ENCODE measurements around the gene MAP3K3.
A peak's percentile ranks its signal among the peaks of the same experiment; 100 is the strongest.

MAP3K3 gene

GRCh38 chr17:63622574-63623390 lies 565 bp downstream of the MAP3K3 start:
- DNase-seq (ENCODE audit: low read depth, low spot score): peak; percentile 44

- DNase-seq (ENCODE audit: low read depth, low spot score): no peak
These were observed 1.7 kb downstream of the MAP3K3 start for GRCh38 chr17:63623786-63624530.

GRCh38 chr17:63624531-63624880 lies 2.3 kb downstream of the MAP3K3 start:
- DNase-seq (ENCODE audit: low read depth, low spot score): no peak

GRCh38 chr17:63626551-63627180 lies 4.4 kb downstream of the MAP3K3 start:
- no peak for DNase-seq (ENCODE audit: low read depth, low spot score)

- DNase-seq (ENCODE audit: low read depth, low spot score): no peak
These were observed 7.4 kb downstream of the MAP3K3 start for GRCh38 chr17:63629627-63630026.

GRCh38 chr17:63631062-63631461 lies 8.8 kb downstream of the MAP3K3 start:
- no peak for DNase-seq (ENCODE audit: low read depth, low spot score)

- no peak for DNase-seq (ENCODE audit: low read depth, low spot score)
These were observed 9.4 kb downstream of the MAP3K3 start for GRCh38 chr17:63631626-63632025.

- DNase-seq (ENCODE audit: low read depth, low spot score): no peak
These were observed 11.5 kb downstream of the MAP3K3 start for GRCh38 chr17:63633742-63634141.

GRCh38 chr17:63634163-63634562 lies 11.9 kb downstream of the MAP3K3 start:
- DNase-seq (ENCODE audit: low read depth, low spot score): no peak

- DNase-seq (ENCODE audit: low read depth, low spot score): no peak
These were observed 12.6 kb downstream of the MAP3K3 start for GRCh38 chr17:63634816-63635215.

- DNase-seq (ENCODE audit: low read depth, low spot score): no peak
These were observed 13.1 kb downstream of the MAP3K3 start for GRCh38 chr17:63635290-63635689.

GRCh38 chr17:63635787-63636186 lies 13.6 kb downstream of the MAP3K3 start:
- no peak for DNase-seq (ENCODE audit: low read depth, low spot score)

GRCh38 chr17:63639125-63639524 lies 16.9 kb downstream of the MAP3K3 start:
- DNase-seq (ENCODE audit: low read depth, low spot score): no peak

GRCh38 chr17:63640038-63640437 lies 17.8 kb downstream of the MAP3K3 start:
- DNase-seq (ENCODE audit: low read depth, low spot score): no peak

- DNase-seq (ENCODE audit: low read depth, low spot score): no peak
These were observed 19.7 kb downstream of the MAP3K3 start for GRCh38 chr17:63641692-63642448.

- DNase-seq (ENCODE audit: low read depth, low spot score): no peak
These were observed 22.6 kb downstream of the MAP3K3 start for GRCh38 chr17:63644846-63645245.

GRCh38 chr17:63645775-63646487 lies 23.7 kb downstream of the MAP3K3 start:
- no peak for DNase-seq (ENCODE audit: low read depth, low spot score)

GRCh38 chr17:63646488-63646806 lies 24.2 kb downstream of the MAP3K3 start:
- no peak for DNase-seq (ENCODE audit: low read depth, low spot score)

- no peak for DNase-seq (ENCODE audit: low read depth, low spot score)
These were observed 25.0 kb downstream of the MAP3K3 start for GRCh38 chr17:63647065-63647725.

GRCh38 chr17:63647936-63648335 lies 25.7 kb downstream of the MAP3K3 start:
- no peak for DNase-seq (ENCODE audit: low read depth, low spot score)

GRCh38 chr17:63649813-63650212 lies 27.6 kb downstream of the MAP3K3 start:
- DNase-seq (ENCODE audit: low read depth, low spot score): no peak

All from activated CD4-positive, CD25-positive, alpha-beta regulatory T cell treated with anti-CD3 and anti-CD28 coated beads, Interleukin-2, amount 50 U/mL, for 16 hours (primary cell).